ENCODE measurements around the gene ZWINT. TPM values are rescaled to one million over a fixed set of nuclear protein-coding genes. Genes with fewer than 3 reads are reported as not detected.

Gene ZWINT
- total and polyA plus RNA-seq, 2 of the 13 experiments (the other 11 are each of a cell fraction or from before 2014, with no cell fraction given): 27.3 to 121 TPM

- no TSS peak for BruUV-seq (replicated peaks)
- ATAC-seq (no peak), DNase-seq (ENCODE audit: low spot score) (no peak), FAIRE-seq (no peak)
- Histone ChIP-seq H3K27ac (ENCODE audit: extremely low read length, insufficient read depth, low read length) (no peak overlapping the region), H3K4me3 (replicated peaks in 1 of 3; ENCODE audit: insufficient read depth in 1 of 3, low read depth in 2 of 3, low read length in 3 of 3) (no peak overlapping the region), H3K9me3 (ENCODE audit: low read length) (peaks cover 8% of the 10 kb centered on the region), H3K4me2 (ENCODE audit: low read depth, low read length) (no peak overlapping the region), H2AFZ (ENCODE audit: low read length) (no peak overlapping the region), H3K79me2 (ENCODE audit: insufficient read depth, low read length) (no peaks in the 10 kb centered on the region), H3K36me3 (replicated peaks in 1 of 2; ENCODE audit: control insufficient read depth in 1 of 2, insufficient read depth in 2 of 2, low read length in 2 of 2) (no peaks in the 10 kb centered on the region), H4K20me1 (ENCODE audit: insufficient read depth, low read length) (no peaks in the 10 kb centered on the region), H3K4me1 (ENCODE audit: insufficient read depth, low read length) (no peaks in the 10 kb centered on the region), H3K27me3 (ENCODE audit: control insufficient read depth in 1 of 2, insufficient read depth in 2 of 2, low read length in 2 of 2) (no peaks in the 10 kb centered on the region), H3K9ac (ENCODE audit: insufficient read depth, low read depth, low read length) (no peak overlapping the region)
- intact Hi-C loops (cut with micrococcal nuclease; ENCODE audit: unreplicated experiment): no loop called here
- 3% methylated on average over 1 of the region's 1 CpG for WGBS (ENCODE audit: low lambda C conversion rate)
- POLR2A ChIA-PET: no interaction called here
- in situ Hi-C loops (cut with HindIII; ENCODE audit: extremely low pct_ligation_motif_present, low pct_unique_long_range_greater_than_20kb): no loop called here
- CTCF ChIA-PET (ENCODE audit: low intra/inter-chr PET ratio, low total read pairs): no interaction called here
- TF ChIP-seq SPEN (CRISPR knock-in tag; IDR thresholded peaks at IDR 0.05; ENCODE audit: low read depth): no peak
- no peak for TF ChIP-seq PHF21A (CRISPR knock-in tag; IDR thresholded peaks at IDR 0.05)
- peak; percentile 50 to 75 for TF ChIP-seq MAFK (conservative IDR thresholded peaks at IDR 0.05 in 1 of 2, IDR thresholded peaks at IDR 0.05 in 1 of 2; ENCODE audit: low read length in 2 of 2)
- TF ChIP-seq, protein P1, sequence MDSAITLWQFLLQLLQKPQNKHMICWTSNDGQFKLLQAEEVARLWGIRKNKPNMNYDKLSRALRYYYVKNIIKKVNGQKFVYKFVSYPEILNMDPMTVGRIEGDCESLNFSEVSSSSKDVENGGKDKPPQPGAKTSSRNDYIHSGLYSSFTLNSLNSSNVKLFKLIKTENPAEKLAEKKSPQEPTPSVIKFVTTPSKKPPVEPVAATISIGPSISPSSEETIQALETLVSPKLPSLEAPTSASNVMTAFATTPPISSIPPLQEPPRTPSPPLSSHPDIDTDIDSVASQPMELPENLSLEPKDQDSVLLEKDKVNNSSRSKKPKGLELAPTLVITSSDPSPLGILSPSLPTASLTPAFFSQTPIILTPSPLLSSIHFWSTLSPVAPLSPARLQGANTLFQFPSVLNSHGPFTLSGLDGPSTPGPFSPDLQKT (CRISPR knock-in tag; IDR thresholded peaks at IDR 0.05; ENCODE audit: borderline replicate concordance): no peak
- peak; percentile 62 for TF ChIP-seq MAFF (IDR thresholded peaks at IDR 0.05; ENCODE audit: low read depth, low read length)
- TF ChIP-seq, protein P2, sequence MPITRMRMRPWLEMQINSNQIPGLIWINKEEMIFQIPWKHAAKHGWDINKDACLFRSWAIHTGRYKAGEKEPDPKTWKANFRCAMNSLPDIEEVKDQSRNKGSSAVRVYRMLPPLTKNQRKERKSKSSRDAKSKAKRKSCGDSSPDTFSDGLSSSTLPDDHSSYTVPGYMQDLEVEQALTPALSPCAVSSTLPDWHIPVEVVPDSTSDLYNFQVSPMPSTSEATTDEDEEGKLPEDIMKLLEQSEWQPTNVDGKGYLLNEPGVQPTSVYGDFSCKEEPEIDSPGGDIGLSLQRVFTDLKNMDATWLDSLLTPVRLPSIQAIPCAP (CRISPR knock-in tag; IDR thresholded peaks at IDR 0.05; ENCODE audit: low read depth): no peak
- no peak for TF ChIP-seq HDAC1 (CRISPR knock-in tag; IDR thresholded peaks at IDR 0.05)
- TF ChIP-seq, protein P3, sequence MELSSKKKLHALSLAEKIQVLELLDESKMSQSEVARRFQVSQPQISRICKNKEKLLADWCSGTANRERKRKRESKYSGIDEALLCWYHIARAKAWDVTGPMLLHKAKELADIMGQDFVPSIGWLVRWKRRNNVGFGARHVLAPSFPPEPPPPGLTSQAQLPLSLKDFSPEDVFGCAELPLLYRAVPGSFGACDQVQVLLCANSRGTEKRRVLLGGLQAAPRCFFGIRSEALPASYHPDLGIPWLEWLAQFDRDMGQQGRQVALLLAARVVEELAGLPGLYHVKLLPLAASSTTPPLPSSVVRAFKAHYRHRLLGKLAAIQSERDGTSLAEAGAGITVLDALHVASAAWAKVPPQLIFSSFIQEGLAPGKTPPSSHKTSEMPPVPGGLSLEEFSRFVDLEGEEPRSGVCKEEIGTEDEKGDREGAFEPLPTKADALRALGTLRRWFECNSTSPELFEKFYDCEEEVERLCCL (CRISPR knock-in tag; IDR thresholded peaks at IDR 0.05; ENCODE audit: borderline replicate concordance): no peak
Observed at GRCh38 chr10:56341612-56342011, 19.4 kb downstream of the ZWINT start.
